ENCODE measurements around the gene DHX30.
"Not testable (repeated sequence)": the region's sequence is repeated elsewhere in the genome, so short reads cannot be mapped to it uniquely, and the experiment has no call there.

DHX30 gene, protein sequence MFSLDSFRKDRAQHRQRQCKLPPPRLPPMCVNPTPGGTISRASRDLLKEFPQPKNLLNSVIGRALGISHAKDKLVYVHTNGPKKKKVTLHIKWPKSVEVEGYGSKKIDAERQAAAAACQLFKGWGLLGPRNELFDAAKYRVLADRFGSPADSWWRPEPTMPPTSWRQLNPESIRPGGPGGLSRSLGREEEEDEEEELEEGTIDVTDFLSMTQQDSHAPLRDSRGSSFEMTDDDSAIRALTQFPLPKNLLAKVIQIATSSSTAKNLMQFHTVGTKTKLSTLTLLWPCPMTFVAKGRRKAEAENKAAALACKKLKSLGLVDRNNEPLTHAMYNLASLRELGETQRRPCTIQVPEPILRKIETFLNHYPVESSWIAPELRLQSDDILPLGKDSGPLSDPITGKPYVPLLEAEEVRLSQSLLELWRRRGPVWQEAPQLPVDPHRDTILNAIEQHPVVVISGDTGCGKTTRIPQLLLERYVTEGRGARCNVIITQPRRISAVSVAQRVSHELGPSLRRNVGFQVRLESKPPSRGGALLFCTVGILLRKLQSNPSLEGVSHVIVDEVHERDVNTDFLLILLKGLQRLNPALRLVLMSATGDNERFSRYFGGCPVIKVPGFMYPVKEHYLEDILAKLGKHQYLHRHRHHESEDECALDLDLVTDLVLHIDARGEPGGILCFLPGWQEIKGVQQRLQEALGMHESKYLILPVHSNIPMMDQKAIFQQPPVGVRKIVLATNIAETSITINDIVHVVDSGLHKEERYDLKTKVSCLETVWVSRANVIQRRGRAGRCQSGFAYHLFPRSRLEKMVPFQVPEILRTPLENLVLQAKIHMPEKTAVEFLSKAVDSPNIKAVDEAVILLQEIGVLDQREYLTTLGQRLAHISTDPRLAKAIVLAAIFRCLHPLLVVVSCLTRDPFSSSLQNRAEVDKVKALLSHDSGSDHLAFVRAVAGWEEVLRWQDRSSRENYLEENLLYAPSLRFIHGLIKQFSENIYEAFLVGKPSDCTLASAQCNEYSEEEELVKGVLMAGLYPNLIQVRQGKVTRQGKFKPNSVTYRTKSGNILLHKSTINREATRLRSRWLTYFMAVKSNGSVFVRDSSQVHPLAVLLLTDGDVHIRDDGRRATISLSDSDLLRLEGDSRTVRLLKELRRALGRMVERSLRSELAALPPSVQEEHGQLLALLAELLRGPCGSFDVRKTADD

DNA sequence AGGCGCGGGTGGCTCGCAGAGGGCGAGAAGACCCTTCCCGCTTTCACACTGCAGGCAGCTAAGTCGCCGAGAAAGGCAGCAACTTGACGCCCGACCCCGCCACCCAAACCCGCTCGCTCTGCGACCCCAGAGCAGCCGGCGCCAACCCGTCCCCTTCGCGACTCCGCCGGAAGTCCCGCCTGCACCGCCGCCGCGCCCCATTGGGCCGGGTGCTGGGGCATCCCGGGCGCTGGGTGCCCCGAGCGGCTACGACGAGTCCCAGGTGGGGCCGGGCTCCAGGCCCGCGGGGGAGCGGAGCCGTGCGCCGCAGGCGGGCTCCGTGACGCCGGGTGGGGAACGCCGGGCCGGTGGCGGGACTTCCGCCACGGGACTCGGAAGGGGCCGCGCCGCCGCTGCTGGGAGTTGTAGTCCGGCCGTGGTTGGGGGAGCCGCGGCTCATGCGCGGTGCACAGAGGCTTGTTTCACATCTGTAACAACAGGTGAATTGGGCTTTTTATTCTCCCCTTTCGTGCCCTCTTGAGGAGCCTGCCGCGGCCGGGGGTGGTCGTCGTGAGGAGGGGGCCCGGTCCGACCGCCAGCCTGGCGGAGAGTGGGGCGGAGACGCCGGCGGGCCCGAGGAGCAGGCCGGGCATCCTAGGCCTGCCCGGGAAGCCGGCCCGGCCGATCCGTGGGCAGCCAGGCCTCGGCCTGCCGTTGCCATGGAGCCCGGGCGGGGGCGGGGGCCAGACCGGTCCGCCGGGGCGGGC lies at the start of gene DHX30:
Gene DHX30, plus strand, starts transcription at position 405 of the 746 bp plus-strand sequence. CDS start 7,546 bp downstream, outside the sequence.
- DNase-seq: peak; percentile 45

DNA sequence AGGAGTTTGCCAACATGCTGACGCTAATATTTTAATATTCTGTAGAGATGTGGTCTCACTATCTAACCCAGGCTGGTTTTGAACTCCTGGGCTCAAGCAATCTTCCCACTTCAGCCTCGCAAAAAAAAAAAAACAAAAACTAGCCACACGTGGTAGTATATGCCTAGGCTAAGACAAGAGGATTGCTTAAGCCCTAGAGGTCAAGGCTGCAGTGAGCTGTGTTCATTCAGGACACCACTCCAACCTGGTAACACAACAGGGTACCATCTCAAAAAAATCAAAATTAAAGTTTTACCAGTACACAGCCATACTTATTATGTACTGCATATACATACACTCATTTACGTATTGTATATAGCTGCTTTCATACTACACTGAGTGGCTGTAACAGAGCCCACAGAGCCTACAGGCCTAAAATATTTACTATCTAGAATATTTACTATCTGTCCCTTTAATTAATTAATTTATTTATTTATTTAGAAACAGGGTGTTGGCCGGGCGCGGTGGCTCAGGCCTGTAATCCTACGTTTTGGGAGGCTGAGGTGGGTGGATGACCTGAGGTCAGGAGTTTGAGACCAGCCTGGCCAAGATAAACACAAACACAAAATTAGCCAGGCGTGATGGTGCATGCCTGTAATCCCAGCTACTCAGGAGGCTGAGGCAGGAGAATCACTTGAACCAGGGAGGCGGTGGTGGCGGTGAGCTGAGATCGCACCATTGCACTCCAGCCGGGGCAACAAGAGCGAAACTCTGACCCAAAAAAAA lies 44.5 kb upstream of the DHX30 start:
- no peak for DNase-seq

DNA sequence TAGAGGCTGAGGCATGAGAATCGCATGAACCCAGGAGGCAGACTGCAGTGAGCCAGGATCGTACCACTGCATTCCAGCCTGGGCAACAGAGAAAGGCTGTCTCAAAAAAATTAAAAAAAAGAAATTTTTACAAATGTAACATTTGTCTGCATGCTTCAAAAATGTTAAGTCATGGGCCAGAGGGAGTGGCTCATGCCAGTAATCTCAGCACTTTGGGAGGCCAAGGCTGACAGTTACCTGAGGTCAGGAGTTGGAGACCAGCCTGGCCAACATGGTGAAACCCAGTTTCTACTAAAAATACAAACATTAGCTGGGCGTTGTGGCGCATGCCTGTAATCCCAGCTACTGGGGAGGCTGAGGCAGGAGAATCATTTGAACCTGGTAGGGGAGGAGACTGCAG lies 42.7 kb upstream of the DHX30 start:
- DNase-seq: not testable (repeated sequence)

DNA sequence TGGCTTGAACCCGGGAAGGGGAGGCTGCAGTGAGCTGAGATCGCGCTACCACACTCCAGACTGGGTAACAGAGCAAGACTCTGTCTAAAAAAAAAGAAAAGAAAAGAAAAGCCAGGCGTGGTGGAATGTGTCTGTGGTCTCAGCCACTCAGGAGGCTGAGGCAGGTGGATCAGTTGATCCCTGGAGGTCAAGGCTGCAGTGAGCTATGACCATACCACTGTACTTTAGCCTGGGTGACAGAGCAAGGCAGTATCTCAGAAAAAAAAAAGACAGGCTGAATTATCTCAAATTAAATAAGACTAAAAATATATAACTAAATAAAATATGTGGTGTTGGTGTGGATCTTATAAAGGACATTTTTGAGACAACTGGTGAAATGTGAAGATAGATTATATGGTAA lies 41.9 kb upstream of the DHX30 start:
- no peak for DNase-seq

DNA sequence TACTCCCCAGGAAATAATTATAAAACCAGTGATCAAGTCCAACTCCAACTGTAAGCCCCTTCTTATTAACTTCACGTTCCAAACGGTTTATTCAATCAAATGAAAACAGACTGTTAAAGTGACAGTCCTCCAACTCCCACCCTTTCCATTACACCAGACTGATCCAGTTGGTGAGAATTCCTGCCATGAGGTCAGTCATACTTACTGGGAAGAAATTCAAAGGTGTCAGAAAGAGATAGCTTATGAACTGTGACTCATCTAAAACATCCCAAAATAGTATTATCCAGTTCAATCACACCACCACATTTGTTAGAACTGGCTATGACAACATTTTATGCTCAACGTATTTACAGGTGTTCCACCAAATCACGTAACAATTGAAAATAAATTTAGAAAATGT lies 40.7 kb upstream of the DHX30 start:
- DNase-seq: no peak

DNA sequence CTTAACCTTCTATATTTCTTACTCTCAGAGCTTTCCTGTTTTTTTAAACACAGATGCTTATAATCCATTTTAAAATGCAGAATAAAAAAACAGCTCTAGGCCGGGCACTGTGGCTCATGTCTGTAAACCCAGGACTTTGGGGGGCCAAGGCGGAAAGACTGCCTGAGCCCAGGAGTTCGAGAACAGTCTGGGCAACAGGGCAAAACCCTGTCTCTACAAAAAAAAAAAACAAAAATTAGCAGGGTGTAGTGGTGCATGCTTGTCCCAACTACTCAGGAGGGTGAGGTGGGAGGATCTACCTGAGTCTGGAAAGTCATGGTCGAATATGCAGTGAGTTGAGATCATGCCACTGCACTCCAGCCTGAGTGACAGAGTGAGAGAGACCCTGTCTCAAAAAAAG lies 36.8 kb upstream of the DHX30 start:
- DNase-seq: no peak

DNA sequence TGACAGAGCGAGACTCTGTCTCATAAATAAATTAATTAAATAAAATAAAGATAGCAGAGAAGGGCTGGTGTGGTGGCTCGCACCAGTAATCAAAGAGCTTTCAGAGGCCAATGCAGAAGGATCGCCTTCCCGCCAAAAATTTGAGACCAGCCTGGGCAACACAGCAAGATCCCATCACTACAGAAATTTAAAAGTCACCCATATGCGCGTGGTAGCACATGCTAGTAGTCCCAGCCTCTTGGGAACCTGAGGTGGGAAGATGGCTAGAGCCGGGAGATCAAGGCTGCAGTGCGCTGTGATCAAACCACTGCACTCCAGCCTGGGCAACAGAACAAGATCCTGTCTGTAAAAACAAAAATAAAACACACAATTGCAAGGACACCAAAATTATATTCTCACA lies 30.9 kb upstream of the DHX30 start:
- no peak for DNase-seq

DNA sequence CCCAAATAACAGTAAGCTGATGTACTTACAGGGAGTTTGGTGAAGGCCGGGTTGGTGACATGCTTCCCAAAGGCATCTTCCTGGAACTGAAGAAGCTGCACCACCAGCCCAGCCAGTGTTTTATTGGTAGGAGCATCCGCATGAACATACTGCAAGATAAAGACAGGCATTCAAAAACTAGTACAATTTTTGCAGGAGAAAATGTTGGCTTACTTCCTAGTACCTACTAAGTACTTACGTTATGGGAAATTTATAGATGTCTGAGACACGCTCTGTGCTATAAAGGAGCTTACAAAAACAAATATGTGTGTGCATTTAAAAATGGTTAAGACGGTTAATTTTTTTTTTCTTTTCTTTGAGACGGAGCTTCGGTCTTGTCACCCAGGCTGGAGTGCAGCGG lies 30.1 kb upstream of the DHX30 start:
- DNase-seq: no peak

DNA sequence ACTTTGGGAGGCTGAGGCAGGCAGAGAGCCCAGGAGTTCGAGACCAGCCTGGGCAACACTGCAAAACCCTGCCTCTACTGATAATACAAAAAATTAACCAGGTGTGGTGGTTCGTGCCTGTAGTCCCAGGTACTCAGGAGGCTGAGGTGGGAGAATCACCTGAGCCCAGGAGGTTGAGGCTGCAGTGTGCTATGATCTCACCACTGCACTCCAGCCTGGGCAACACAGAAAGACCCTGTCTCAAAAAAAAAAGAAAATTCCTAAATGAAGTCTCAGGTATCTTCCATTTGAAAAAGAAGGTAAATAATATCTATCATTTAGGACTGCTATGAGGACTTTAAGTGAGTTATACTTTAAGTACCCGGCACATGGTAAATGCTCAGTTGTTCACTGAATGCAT lies 24.2 kb upstream of the DHX30 start:
- DNase-seq: no peak

DNA sequence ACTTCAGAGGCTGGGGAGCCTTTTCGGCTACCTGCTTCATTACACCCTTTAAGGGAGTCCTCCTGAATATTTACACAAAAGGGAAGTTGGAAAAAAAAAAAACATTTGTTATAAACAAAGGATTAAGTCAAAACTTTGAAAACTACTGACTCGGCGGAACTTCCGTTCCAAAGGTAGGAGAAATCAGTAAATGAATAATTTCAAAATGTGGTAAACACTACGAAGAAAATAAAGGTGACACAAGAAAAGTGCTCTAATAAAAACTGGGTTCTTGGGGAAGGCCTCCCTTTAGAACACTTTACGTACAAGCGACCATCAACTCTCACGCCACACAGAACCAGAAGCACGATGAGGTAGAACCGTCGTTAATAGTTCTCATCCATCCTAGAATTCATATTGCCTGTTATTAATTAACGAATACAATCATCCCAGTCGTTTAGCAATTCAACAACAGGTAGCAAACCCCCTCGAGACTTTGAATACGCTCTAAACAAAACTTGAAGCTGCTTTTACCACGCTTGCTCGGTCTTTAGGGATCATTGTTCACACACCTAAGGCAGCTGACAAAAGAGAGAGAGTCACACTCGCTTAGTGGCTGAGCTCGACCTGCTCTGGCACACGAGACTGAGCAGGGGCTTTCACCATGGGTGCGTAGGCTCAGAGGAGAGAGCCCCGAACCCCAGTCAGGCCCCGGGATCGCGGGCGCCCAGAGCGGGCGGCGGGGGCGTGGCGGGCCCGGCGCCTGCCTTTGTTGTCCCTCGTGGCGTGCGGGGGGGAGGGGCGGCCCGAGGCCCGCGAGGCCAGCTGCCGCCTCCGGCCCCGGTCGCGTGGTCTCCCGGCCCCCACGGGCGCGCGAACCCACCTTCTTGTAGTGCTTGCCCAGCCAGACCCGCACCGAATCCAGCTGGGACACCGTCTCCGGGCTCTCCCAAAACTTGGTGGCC lies 21.9 kb upstream of the DHX30 start:
- DNase-seq: no peak

DNA sequence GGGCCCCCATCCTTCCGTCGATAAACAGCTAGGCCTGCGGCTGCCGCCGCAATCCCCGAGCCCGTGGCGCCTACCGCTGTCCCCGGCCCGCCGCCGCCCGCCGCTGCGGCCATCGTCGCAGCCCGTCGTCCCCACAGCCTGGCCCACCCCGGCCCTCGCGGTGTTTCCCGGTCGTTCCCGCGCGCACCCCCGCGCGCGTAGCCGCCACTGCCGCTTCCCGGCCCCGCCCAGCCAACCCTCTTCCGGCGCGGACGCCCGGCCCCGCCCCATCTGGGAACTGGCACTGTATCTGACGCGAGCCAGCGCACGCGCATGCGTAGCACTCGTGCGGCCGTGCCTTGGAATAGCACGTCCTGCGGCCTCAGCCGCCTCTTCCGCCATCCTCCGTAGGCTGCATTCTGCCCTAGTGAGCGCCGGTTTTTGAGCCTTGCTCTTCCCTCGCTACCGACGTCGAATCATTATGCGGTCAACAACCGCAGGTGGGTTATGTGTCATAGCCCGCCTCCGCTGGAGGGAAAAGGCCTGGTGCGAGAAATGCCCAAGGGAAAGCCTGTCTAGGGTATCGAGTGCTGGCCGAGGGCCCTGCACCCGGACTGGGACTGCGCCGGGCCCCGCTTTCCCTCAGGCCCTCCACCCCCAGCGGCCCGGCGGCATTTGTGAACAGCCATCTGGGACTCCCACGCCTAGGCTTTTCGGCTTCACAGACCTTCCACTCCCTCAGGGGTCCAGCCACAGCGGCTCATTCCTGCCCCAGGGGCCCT lies 21.1 kb upstream of the DHX30 start, which contains the start of gene SMARCC1:
Gene SMARCC1, minus strand, starts transcription at position 209 of the 761 bp plus-strand sequence. Its CDS starts 96 bp downstream, at position 113.
- peak; percentile 69 for DNase-seq

DNA sequence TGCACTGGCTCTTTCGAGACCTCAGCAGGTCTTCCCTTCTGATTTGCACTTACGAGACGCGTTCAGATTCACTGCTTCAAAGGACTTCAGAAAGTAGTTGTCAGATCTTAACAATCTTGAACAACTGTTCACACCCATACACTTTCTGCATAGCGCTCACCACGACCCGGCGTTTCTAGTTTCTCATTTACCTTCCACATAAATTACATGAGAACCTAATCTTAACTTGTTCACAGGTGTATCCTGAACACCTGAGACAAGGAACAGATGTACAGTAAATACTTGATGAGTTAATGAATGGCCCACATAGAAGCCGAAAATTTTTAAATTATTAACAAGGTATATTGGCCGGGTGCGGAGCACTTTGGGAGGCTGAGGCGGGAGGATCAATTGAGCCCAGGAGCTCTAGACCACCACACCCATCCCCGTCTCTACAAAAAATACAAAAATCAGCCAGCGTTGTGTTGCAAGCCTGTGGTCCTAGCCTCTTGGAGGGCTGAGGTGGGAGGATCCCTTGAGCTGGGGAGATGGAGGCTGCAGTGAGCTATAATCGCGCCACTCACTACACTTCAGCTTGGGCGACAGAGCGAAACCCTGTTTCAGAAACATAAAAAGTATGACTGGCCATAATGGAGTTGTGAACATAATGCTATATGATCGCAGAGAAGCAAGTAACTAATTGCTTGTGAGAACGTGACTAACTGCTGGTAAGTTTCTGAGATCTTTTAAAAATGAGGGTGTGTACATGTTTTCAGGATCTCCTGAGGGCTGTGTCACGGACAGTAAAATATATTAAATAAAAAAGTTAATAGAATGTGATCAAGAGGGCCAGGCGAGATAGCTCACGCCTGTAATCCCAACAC lies 20.3 kb upstream of the DHX30 start:
- DNase-seq: no peak

DNA sequence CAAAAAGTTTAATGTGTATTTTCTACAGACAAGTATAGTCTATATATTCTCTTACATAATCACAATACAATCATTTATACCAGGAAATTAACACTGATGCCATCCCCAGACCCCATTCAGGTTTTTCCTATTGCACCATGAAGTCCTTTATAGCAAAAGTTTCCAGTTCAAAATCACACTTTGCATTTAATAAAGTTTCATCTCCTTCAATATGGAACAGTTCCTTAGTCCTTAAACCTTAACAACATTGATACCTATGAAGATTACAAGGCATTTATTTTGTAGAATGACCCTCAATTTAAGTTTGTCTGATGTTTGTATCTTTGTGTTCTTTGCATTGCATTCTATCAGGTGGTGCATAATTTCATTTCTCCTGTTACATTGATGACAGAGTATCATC lies 19.3 kb upstream of the DHX30 start:
- DNase-seq: no peak

DNA sequence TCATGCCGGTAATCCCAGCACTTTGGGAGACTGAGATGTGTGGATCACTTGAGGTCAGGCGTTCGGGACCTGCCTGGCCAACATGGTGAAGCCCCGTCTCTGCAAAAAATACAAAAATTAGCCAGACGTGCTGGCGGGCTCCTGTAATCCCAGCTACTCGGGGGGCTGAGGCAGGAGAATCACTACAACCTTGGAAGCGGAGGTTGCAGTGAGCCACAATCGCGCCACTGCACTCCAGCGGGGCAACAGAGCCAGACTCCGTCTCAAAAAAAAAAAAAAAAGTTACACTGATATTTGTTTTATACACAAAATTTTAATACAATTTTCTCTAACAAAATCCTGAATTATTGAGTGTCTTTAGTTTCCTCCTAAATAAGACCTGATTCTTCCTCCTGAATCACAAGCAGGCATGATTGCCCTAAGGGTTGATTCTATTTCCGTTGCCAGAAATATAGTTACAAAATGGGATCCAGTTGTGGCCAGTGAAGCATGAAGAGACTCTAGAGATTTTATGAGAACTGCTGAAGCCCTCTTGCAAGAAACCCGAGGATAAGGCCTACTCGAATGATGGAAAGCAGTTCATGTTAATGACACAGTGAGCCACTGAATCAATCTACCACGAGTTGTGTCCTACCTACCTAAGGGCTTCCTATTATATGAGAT lies 11.6 kb upstream of the DHX30 start:
- peak; percentile 18 for DNase-seq

DNA sequence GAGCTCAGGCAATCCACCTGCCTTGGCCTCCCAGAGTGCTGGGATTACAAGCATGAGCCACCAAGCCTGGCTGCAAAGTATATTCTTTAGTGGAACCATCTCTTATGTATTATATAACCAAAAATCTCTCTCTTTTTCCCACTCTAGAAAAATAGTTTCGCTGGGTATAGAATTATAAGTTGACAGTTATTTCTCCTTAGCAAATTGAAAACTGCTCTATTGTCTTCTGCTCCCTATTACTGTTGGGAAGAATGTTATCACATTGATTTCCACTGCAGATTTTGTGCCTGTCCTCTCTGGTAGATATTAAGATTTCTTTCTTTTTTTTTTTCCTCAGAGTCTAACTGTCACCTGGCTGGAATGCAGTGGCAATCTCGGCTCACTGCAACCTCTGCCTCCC lies 10.2 kb upstream of the DHX30 start:
- no peak for DNase-seq

DNA sequence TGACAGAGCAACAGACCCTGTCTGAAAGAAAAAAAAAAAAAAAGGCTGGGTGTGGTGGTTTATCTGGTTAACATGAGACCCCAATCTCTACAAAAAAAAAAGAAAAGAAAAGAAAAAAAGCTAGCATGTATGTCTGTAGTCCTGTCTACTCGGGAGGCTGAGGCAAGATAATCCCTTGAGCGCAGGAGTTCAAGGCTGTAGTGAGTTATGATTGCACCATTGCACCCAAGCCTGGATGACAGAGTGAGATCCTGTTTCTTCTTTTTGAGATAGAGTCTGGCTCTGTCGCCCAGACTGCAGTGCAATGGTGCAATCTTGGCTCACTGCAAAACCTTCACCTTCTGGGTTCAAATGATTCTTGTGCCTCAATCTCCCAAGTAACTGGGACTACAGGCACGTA lies 8.4 kb upstream of the DHX30 start:
- no peak for DNase-seq

DNA sequence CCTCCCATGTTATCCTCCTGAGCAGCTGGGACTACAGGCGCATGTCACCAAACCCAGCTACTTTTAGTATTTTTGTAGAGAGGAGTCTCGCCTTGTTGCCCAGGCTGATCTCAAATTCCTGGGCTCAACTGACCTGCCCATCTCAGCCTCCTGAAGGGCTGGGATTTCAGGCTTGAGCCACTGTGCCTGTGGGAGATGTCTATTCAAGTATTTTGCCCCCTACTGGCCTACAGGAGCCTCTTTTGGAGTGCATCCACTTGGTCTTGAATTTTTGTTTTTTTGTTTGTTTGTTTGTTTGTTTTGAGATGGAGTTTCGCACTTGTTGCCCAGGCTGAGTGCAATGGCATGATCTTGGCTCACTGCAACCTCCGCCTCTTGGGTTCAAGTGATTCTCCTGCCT lies 3.2 kb upstream of the DHX30 start:
- DNase-seq: no peak

DNA sequence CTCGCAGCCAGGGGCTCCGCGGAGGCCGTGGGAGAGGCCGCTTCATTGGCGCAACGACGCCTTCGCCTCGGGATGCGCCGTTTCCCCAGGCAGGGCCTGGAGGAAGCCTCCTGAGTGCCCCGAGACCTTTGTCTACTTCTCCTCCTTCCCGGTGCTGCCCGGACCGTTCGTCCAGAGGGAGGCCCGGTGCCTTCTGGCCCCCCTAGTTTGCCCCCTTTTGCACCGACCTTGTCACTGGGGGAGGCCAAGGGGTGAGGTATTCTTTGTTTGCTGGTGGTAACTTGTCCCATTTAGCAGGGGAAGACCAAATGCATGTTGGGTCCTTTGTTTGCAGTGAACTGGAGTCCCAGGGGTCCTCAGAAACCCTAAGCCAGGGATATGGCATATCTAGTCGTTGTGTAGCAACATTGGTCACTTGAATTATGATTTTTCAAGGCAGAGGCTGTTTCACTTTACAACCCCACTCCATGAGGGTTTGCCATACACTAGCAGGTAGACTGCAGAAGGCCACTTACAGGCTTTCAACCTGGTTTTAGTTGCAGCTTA lies 615 bp downstream of the DHX30 start:
- DNase-seq: no peak

Measured in DMS79 (cell line).